NB4 (cell line): ENCODE data around the gene BLVRA.
A peak's percentile ranks its signal among the peaks of the same experiment; 100 is the strongest.

Experiments used
- DNase-seq: peaks from one replicate; pipeline ENCODE4 v3.0.0; 2010; ENCODE audit warnings: low read depth
- H3K4me3 ChIP-seq: one replicate; pipeline ENCODE4 v1.5.1; 2011; ENCODE audit warnings: mild to moderate bottlenecking, low read depth, low read length, moderate library complexity
- MYC ChIP-seq: IDR thresholded peaks from 2 replicates; pipeline ENCODE4 v1.6.1; 2011; ENCODE audit warnings: low read depth, low read length
- POLR2A ChIP-seq: IDR thresholded peaks from 2 replicates; pipeline ENCODE4 v1.6.1; 2011; ENCODE audit warnings: mild to moderate bottlenecking; ENCODE audit not compliant: insufficient read length; ENCODE audit errors: extremely low read depth
- TF ChIP-seq, protein P1 (sequence below): IDR thresholded peaks from one replicate; pipeline ENCODE4 v1.5.1; 2012; ENCODE audit warnings: low read depth, low read length
- TF ChIP-seq, protein P2 (sequence below): IDR thresholded peaks from 2 replicates; pipeline ENCODE4 v1.6.1; 2011; ENCODE audit warnings: low read depth, low read length

The BLVRA gene

DNA sequence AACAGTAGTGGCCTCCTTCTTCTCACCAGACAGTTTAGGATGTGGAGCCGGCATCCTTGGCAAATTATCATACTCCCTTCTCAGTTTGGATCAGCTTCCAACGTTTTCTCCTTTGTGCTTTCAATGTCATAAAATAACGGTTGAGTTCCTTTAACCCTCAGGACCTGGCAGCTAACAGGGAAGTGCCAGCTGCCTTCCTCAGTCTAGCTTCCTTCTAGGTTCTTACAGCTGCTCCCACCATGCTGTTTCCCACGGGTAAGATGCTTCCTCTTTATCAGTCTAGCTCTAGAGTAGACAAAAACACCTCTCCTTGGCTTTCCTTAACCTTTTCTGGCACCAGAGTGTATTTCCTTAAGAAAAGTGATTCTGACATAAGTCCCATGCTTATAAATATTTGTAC, 33.2 kb downstream of the BLVRA start:
- H3K4me3 ChIP-seq, result no peak overlapping the region
- DNase-seq, result peak; percentile 76
- TF ChIP-seq MYC, result no peak
- TF ChIP-seq, protein P1, sequence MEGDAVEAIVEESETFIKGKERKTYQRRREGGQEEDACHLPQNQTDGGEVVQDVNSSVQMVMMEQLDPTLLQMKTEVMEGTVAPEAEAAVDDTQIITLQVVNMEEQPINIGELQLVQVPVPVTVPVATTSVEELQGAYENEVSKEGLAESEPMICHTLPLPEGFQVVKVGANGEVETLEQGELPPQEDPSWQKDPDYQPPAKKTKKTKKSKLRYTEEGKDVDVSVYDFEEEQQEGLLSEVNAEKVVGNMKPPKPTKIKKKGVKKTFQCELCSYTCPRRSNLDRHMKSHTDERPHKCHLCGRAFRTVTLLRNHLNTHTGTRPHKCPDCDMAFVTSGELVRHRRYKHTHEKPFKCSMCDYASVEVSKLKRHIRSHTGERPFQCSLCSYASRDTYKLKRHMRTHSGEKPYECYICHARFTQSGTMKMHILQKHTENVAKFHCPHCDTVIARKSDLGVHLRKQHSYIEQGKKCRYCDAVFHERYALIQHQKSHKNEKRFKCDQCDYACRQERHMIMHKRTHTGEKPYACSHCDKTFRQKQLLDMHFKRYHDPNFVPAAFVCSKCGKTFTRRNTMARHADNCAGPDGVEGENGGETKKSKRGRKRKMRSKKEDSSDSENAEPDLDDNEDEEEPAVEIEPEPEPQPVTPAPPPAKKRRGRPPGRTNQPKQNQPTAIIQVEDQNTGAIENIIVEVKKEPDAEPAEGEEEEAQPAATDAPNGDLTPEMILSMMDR, result no peak
- TF ChIP-seq, protein P2, sequence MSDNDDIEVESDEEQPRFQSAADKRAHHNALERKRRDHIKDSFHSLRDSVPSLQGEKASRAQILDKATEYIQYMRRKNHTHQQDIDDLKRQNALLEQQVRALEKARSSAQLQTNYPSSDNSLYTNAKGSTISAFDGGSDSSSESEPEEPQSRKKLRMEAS, result peak; percentile 47

DNA sequence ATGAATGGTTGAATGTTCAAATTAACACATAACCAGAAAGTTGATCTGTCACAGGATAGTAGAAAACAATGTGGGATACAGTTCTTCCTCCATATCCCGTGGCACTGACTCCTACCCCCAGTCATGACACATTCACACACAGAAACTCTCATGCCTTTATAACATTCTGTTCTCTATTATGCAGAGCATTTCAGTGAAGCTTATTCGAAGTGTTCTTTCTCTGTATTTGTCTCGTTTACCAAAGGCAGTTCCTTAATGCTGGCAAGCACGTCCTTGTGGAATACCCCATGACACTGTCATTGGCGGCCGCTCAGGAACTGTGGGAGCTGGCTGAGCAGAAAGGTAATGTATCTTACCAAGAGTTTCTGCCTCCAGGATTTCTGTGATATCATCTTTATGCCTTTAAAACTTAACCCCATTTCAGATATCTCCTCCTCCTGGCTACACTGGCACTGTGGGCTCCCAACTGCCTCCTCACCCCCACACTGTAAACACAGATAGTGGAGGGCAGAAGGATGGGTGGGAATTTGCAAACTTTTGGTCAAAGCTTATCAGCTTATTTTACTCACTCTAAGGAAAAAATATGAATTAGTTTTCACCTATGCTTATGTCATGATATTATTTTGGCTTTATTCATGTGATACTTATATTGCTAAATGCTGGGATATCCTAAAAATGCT, 34.1 kb downstream of the BLVRA start:
- TF ChIP-seq, protein P1, result no peak
- TF ChIP-seq MYC, result no peak
- TF ChIP-seq, protein P2, result no peak
- no peak for TF ChIP-seq POLR2A
- H3K4me3 ChIP-seq, result no peak overlapping the region
- DNase-seq, result no peak

DNA sequence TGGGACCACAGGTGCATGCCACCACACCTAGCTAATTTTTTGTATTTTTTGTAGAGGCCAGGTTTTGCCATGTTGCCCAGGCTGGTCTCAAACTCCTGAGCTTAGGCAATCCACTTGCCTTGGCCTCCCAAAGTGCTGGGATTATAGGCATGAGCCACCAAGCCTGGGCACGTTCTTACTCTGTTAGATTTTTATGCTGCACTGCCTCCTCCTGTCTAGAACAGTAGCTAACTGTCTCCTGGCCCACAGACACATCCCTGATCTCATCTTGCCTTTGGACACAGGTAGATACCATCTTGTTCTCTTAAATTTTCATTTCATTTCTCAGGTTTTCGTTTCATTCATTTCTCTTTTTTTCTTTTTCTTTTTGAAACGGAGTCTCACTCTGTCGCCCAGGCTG, 41.1 kb downstream of the BLVRA start:
- TF ChIP-seq MYC (no peak), POLR2A (no peak)
- TF ChIP-seq, protein P2, result no peak
- TF ChIP-seq, protein P1, result no peak
- H3K4me3 ChIP-seq, result no peak overlapping the region
- no peak for DNase-seq

DNA sequence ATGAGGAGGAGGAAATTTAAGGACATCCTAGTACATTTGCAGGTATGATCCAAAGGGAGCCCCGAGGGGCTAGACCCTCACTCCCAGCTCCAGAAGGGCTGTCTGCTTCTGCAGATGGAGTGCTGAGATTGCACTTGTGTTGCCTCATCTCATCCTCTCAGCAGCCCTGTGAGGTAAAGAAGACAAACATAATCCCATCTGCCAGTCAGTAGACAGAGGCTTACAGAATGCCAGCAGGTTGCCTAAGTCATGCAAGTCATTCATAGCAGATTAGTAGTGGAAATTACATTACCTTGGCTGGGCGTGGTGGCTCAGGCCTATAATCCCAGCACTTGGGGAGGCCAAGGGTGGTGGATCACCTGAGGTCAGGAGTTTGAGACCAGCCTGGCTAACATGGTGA, 45.4 kb downstream of the BLVRA start:
- TF ChIP-seq MYC (no peak), POLR2A (no peak)
- TF ChIP-seq, protein P1, result no peak
- H3K4me3 ChIP-seq, result no peak overlapping the region
- no peak for DNase-seq

DNA sequence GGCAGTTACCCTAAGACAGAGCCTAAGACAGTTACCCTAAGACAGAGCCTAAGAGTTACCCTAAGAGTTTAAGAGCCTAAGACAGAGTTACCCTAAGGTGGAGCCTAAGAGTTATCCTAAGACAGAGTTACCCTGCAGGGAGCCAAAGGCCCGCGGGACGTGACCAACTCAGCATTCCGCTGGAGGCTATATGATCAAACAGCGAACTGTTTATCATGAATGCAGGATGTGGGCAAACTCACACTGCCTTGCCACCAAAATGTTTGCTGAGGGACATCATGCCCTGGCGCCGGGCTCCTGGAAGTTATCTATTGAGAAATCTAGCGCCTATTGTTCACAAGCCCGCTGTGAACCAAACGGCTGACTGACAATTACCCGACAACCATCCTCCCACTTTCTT, 49.9 kb downstream of the BLVRA start:
- no peak overlapping the region for H3K4me3 ChIP-seq
- TF ChIP-seq, protein P2, result no peak
- TF ChIP-seq MYC (no peak), POLR2A (no peak)
- TF ChIP-seq, protein P1, result no peak
- no peak for DNase-seq
